ENCODE data around the gene TSHZ2. TPM values are rescaled to one million over a fixed set of nuclear protein-coding genes. Genes with fewer than 3 reads are reported as not detected.

TSHZ2 gene
- total RNA-seq, 4 donors from 2014 or later, result 4.0 to 57.8 (median 10.3) TPM

GRCh38 chr20:53101992-53102760 lies 130.0 kb downstream of the TSHZ2 start:
- Histone ChIP-seq H3K4me3 (no peak overlapping the region), H3K4me1 (no peaks in the 10 kb centered on the region), H3K9me3 (no peaks in the 10 kb centered on the region), H3K27ac (no peak overlapping the region), H3K36me3 (no peaks in the 10 kb centered on the region), H3K27me3 (no peaks in the 10 kb centered on the region)
- TF ChIP-seq CTCF (IDR thresholded peaks at IDR 0.05) (no peak), POLR2A (IDR thresholded peaks at IDR 0.05) (no peak)
- DNase-seq, result no peak

- DNase-seq, result no peak
- H3K36me3 ChIP-seq, result no peaks in the 10 kb centered on the region
- no peak overlapping the region for H3K27ac ChIP-seq
- no peak for TF ChIP-seq POLR2A (IDR thresholded peaks at IDR 0.05)
- TF ChIP-seq CTCF (IDR thresholded peaks at IDR 0.05), result no peak
- H3K27me3 ChIP-seq, result no peaks in the 10 kb centered on the region
- H3K4me3 ChIP-seq, result no peak overlapping the region
- H3K4me1 ChIP-seq, result no peaks in the 10 kb centered on the region
- H3K9me3 ChIP-seq, result no peaks in the 10 kb centered on the region
Observed at GRCh38 chr20:53103124-53103523, 131.0 kb downstream of the TSHZ2 start.

- TF ChIP-seq CTCF (IDR thresholded peaks at IDR 0.05) (no peak), POLR2A (IDR thresholded peaks at IDR 0.05) (no peak)
- H3K4me3 ChIP-seq, result no peak overlapping the region
- H3K9me3 ChIP-seq, result no peaks in the 10 kb centered on the region
- no peak overlapping the region for H3K27ac ChIP-seq
- DNase-seq, result no peak
- no peaks in the 10 kb centered on the region for H3K4me1 ChIP-seq
- no peaks in the 10 kb centered on the region for H3K27me3 ChIP-seq
- H3K36me3 ChIP-seq, result no peaks in the 10 kb centered on the region
Observed at GRCh38 chr20:53104884-53105283, 132.7 kb downstream of the TSHZ2 start.

GRCh38 chr20:53116733-53117132 lies 144.6 kb downstream of the TSHZ2 start:
- TF ChIP-seq CTCF (IDR thresholded peaks at IDR 0.05) (no peak), POLR2A (IDR thresholded peaks at IDR 0.05) (no peak)
- no peaks in the 10 kb centered on the region for H3K9me3 ChIP-seq
- H3K36me3 ChIP-seq, result no peaks in the 10 kb centered on the region
- H3K27me3 ChIP-seq, result no peaks in the 10 kb centered on the region
- DNase-seq, result no peak
- no peak overlapping the region for H3K27ac ChIP-seq
- no peaks in the 10 kb centered on the region for H3K4me1 ChIP-seq
- H3K4me3 ChIP-seq, result no peak overlapping the region

- TF ChIP-seq POLR2A (IDR thresholded peaks at IDR 0.05) (no peak), CTCF (IDR thresholded peaks at IDR 0.05) (no peak)
- Histone ChIP-seq H3K4me3 (no peak overlapping the region), H3K27ac (no peak overlapping the region), H3K36me3 (no peaks in the 10 kb centered on the region), H3K9me3 (no peaks in the 10 kb centered on the region), H3K4me1 (no peaks in the 10 kb centered on the region), H3K27me3 (no peaks in the 10 kb centered on the region)
- DNase-seq, result no peak
Observed at GRCh38 chr20:53122853-53123252, 150.7 kb downstream of the TSHZ2 start.
